ENCODE results near the gene AQP10.

GRCh38 chr1:154330669-154331068 lies 9.8 kb downstream of the AQP10 start:
- TF ChIP-seq YY1 (IDR thresholded peaks at IDR 0.05; ENCODE audit: low read depth) (no peak), TAF1 (IDR thresholded peaks at IDR 0.05; ENCODE audit: low read depth) (no peak), REST (IDR thresholded peaks at IDR 0.05; ENCODE audit: low read depth) (no peak), EP300 (IDR thresholded peaks at IDR 0.05; ENCODE audit: borderline replicate concordance) (no peak), RAD21 (IDR thresholded peaks at IDR 0.05; ENCODE audit: low read depth) (no peak), NFIC (IDR thresholded peaks at IDR 0.05) (no peak), CEBPB (IDR thresholded peaks at IDR 0.05) (no peak), USF1 (IDR thresholded peaks at IDR 0.05) (no peak), TEAD4 (IDR thresholded peaks at IDR 0.05) (no peak), MAX (IDR thresholded peaks at IDR 0.05) (no peak), EGR1 (IDR thresholded peaks at IDR 0.05) (no peak), FOXM1 (IDR thresholded peaks at IDR 0.05; ENCODE audit: borderline replicate concordance, low read depth) (no peak), ZBTB7A (IDR thresholded peaks at IDR 0.05; ENCODE audit: low read depth) (no peak), TCF12 (IDR thresholded peaks at IDR 0.05; ENCODE audit: low read depth) (no peak)

Measured in Ishikawa (cell line).